Karpas-422 (cell line): Measurements from ENCODE around the gene ATG2A. TPM values are rescaled to one million over a fixed set of nuclear protein-coding genes. Genes with fewer than 3 reads are reported as not detected.

Experiments
- DNase-seq: peaks from one replicate; pipeline ENCODE4 v3.0.0-alpha.2; 2015
- H2AFZ ChIP-seq: fragments of 200-600 bp; sonication (generic); 2 replicates; pipeline ENCODE4 v1.6.1; 2014; ENCODE audit warnings: antibody characterized with exemption, low read length, mixed read lengths
- H3K27ac ChIP-seq: fragments of 200-600 bp; sonication (generic); 2 replicates; pipeline ENCODE4 v1.5.1; 2014; ENCODE audit warnings: mild to moderate bottlenecking, low read length, moderate library complexity
- H3K27me3 ChIP-seq: fragments of 200-600 bp; sonication (generic); 2 replicates; pipeline ENCODE4 v1.6.1; 2014; ENCODE audit warnings: low read length, mixed read lengths
- H3K36me3 ChIP-seq: fragments of 200-600 bp; sonication (generic); 2 replicates; pipeline ENCODE4 v1.6.1; 2014; ENCODE audit warnings: low read length, mixed read lengths; ENCODE audit not compliant: insufficient read depth
- H3K4me1 ChIP-seq: fragments of 200-600 bp; sonication (generic); 2 replicates; pipeline ENCODE4 v1.6.1; 2014; ENCODE audit warnings: mild to moderate bottlenecking, low read length, mixed read lengths
- H3K4me2 ChIP-seq: fragments of 200-600 bp; sonication (generic); 2 replicates; pipeline ENCODE4 v1.6.1; 2014; ENCODE audit warnings: low read length, low read depth, mild to moderate bottlenecking; ENCODE audit not compliant: poor library complexity, severe bottlenecking
- H3K4me3 ChIP-seq: fragments of 200-600 bp; sonication (generic); 2 replicates; pipeline ENCODE4 v1.5.1; 2014; ENCODE audit warnings: mild to moderate bottlenecking, antibody characterized with exemption, low read length, mixed read lengths
- H3K79me2 ChIP-seq: fragments of 200-600 bp; sonication (generic); 2 replicates; pipeline ENCODE4 v1.6.1; 2014; ENCODE audit warnings: mild to moderate bottlenecking, low read length, mixed read lengths
- H3K9ac ChIP-seq: fragments of 200-600 bp; sonication (generic); 2 replicates; pipeline ENCODE4 v1.6.0; 2014; ENCODE audit warnings: low read length
- H3K9me2 ChIP-seq: fragments of 200-600 bp; sonication (generic), shearing (Covaris generic); replicated peaks from 2 replicates; pipeline ENCODE4 v1.6.0; 2014; ENCODE audit warnings: mild to moderate bottlenecking, low read length, moderate library complexity; ENCODE audit not compliant: insufficient read depth
- H3K9me3 ChIP-seq: fragments of 300-700, 200-600 bp; sonication (generic); 2 replicates; pipeline ENCODE4 v1.6.1; 2014; ENCODE audit warnings: low read length, mixed read lengths
- H4K20me1 ChIP-seq: fragments of 200-600 bp; sonication (generic); 2 replicates; pipeline ENCODE4 v1.6.1; 2014; ENCODE audit warnings: mild to moderate bottlenecking, antibody characterized with exemption, low read length, low read depth; ENCODE audit not compliant: insufficient read depth
- total RNA-seq: library from RNA; depleted of rRNA; stranded (reverse); fragments of >200 nt; shearing (Covaris generic); gene quantifications from 2 replicates; pipeline ENCODE4 v1.2.3, GENCODE V29; 2014; ENCODE audit warnings: low replicate concordance

Gene ATG2A
- total RNA-seq, 1 experiment from 2014 or later: 16.2 TPM

- Histone ChIP-seq H3K79me2 (no peaks in the 10 kb centered on the region), H3K4me2 (no peak overlapping the region), H3K4me1 (no peaks in the 10 kb centered on the region), H3K27me3 (no peaks in the 10 kb centered on the region), H3K36me3 (no peaks in the 10 kb centered on the region), H3K9ac (no peak overlapping the region), H3K9me2 (no peaks in the 10 kb centered on the region), H4K20me1 (no peaks in the 10 kb centered on the region), H3K27ac (no peak overlapping the region), H3K4me3 (no peak overlapping the region), H2AFZ (no peak overlapping the region), H3K9me3 (no peaks in the 10 kb centered on the region)
- no peak for DNase-seq
Observed at GRCh38 chr11:64903291-64903833, 13.6 kb downstream of the ATG2A start.

- no peak overlapping the region for H3K27ac ChIP-seq
- H3K9ac ChIP-seq: no peak overlapping the region
- H3K27me3 ChIP-seq: no peaks in the 10 kb centered on the region
- no peaks in the 10 kb centered on the region for H3K4me1 ChIP-seq
- no peaks in the 10 kb centered on the region for H3K79me2 ChIP-seq
- no peaks in the 10 kb centered on the region for H3K9me3 ChIP-seq
- DNase-seq: no peak
- H2AFZ ChIP-seq: no peak overlapping the region
- H3K4me2 ChIP-seq: no peak overlapping the region
- H3K36me3 ChIP-seq: no peaks in the 10 kb centered on the region
- no peaks in the 10 kb centered on the region for H4K20me1 ChIP-seq
- H3K9me2 ChIP-seq: no peaks in the 10 kb centered on the region
- H3K4me3 ChIP-seq: no peak overlapping the region
Observed at GRCh38 chr11:64902102-64902900, 14.7 kb downstream of the ATG2A start.

- Histone ChIP-seq H3K4me1 (no peaks in the 10 kb centered on the region), H3K9me3 (no peaks in the 10 kb centered on the region), H4K20me1 (no peaks in the 10 kb centered on the region), H3K27me3 (no peaks in the 10 kb centered on the region), H3K27ac (no peak overlapping the region), H3K79me2 (no peaks in the 10 kb centered on the region), H3K4me2 (no peak overlapping the region), H3K36me3 (no peaks in the 10 kb centered on the region), H3K9me2 (no peaks in the 10 kb centered on the region), H3K9ac (no peak overlapping the region), H3K4me3 (no peak overlapping the region), H2AFZ (no peak overlapping the region)
- DNase-seq: no peak
Observed at GRCh38 chr11:64900774-64901173, 16.2 kb downstream of the ATG2A start.

- no peaks in the 10 kb centered on the region for H3K4me1 ChIP-seq
- no peaks in the 10 kb centered on the region for H3K79me2 ChIP-seq
- H3K4me2 ChIP-seq: no peak overlapping the region
- H2AFZ ChIP-seq: no peak overlapping the region
- H3K9me3 ChIP-seq: no peaks in the 10 kb centered on the region
- H4K20me1 ChIP-seq: no peaks in the 10 kb centered on the region
- H3K27me3 ChIP-seq: no peaks in the 10 kb centered on the region
- H3K9me2 ChIP-seq: no peaks in the 10 kb centered on the region
- DNase-seq: no peak
- H3K4me3 ChIP-seq: no peak overlapping the region
- no peaks in the 10 kb centered on the region for H3K36me3 ChIP-seq
- H3K9ac ChIP-seq: no peak overlapping the region
- H3K27ac ChIP-seq: no peak overlapping the region
Observed at GRCh38 chr11:64900263-64900678, 16.7 kb downstream of the ATG2A start.

- Histone ChIP-seq H3K79me2 (no peaks in the 10 kb centered on the region), H4K20me1 (no peaks in the 10 kb centered on the region), H3K36me3 (no peaks in the 10 kb centered on the region), H3K4me3 (no peak overlapping the region), H3K9me3 (no peaks in the 10 kb centered on the region), H3K9ac (no peak overlapping the region), H3K27me3 (no peaks in the 10 kb centered on the region), H3K4me2 (no peak overlapping the region), H3K9me2 (no peaks in the 10 kb centered on the region), H3K27ac (no peak overlapping the region), H3K4me1 (peaks cover 4% of the 10 kb centered on the region; the same call in 1 of the 2 replicates), H2AFZ (no peak overlapping the region)
- no peak for DNase-seq
Observed at GRCh38 chr11:64898541-64898940, 18.5 kb downstream of the ATG2A start.

GRCh38 chr11:64898076-64898445, 18.9 kb downstream of the ATG2A start:
- H3K27ac ChIP-seq: no peak overlapping the region
- H3K27me3 ChIP-seq: no peaks in the 10 kb centered on the region
- H3K79me2 ChIP-seq: no peaks in the 10 kb centered on the region
- H3K4me2 ChIP-seq: no peak overlapping the region
- peaks cover 4% of the 10 kb centered on the region; the same call in 1 of the 2 replicates for H3K4me1 ChIP-seq
- H3K9me3 ChIP-seq: no peaks in the 10 kb centered on the region
- no peak for DNase-seq
- no peaks in the 10 kb centered on the region for H3K9me2 ChIP-seq
- no peaks in the 10 kb centered on the region for H3K36me3 ChIP-seq
- H3K4me3 ChIP-seq: no peak overlapping the region
- H4K20me1 ChIP-seq: no peaks in the 10 kb centered on the region
- no peak overlapping the region for H2AFZ ChIP-seq
- H3K9ac ChIP-seq: no peak overlapping the region

- H3K9ac ChIP-seq: no peak overlapping the region
- no peak overlapping the region for H3K27ac ChIP-seq
- no peaks in the 10 kb centered on the region for H3K9me2 ChIP-seq
- H3K4me3 ChIP-seq: no peak overlapping the region
- H2AFZ ChIP-seq: no peak overlapping the region
- no peaks in the 10 kb centered on the region for H3K27me3 ChIP-seq
- H3K36me3 ChIP-seq: no peaks in the 10 kb centered on the region
- peaks cover 4% of the 10 kb centered on the region; the same call in 1 of the 2 replicates for H3K4me1 ChIP-seq
- DNase-seq: no peak
- no peak overlapping the region for H3K4me2 ChIP-seq
- no peaks in the 10 kb centered on the region for H4K20me1 ChIP-seq
- no peaks in the 10 kb centered on the region for H3K9me3 ChIP-seq
- H3K79me2 ChIP-seq: no peaks in the 10 kb centered on the region
Observed at GRCh38 chr11:64897381-64898075, 19.5 kb downstream of the ATG2A start.

GRCh38 chr11:64896448-64897022, 20.5 kb downstream of the ATG2A start:
- Histone ChIP-seq H3K9me2 (no peaks in the 10 kb centered on the region), H3K27ac (no peak overlapping the region), H3K9me3 (no peaks in the 10 kb centered on the region), H2AFZ (no peak overlapping the region), H4K20me1 (no peaks in the 10 kb centered on the region), H3K4me2 (no peak overlapping the region), H3K4me3 (no peak overlapping the region), H3K36me3 (no peaks in the 10 kb centered on the region), H3K79me2 (no peaks in the 10 kb centered on the region), H3K9ac (no peak overlapping the region), H3K4me1 (peaks cover 4% of the 10 kb centered on the region; the same call in 1 of the 2 replicates), H3K27me3 (no peaks in the 10 kb centered on the region)
- no peak for DNase-seq
